ENCODE data around the gene TMOD3. TPM values are rescaled to one million over a fixed set of nuclear protein-coding genes. Genes with fewer than 3 reads are reported as not detected.

Gene TMOD3
- total RNA-seq, 5 donors from 2014 or later (not counting 1 experiment from before 2014, with no cell fraction given): 47.2 to 55.8 (median 53.4) TPM

DNA sequence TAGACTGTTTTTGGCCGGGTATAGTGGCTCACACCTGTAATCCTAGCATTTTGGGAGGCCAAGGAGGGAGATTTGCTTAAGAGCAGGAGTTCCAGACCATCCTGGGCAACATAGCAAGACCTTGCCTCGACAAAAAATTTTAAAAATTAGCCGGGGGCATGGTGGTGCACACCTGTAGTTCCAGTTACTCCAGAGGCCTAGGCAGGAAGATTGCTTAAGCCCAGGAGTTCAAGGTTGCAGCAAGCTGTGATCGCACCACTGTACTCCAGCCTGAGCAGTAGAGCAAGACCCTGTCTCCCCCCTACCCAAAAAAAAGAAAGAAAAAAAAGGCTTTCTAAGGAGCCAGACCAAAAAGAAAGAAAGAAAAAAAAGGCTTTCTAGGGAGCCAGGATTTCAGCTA lies 36.7 kb downstream of the TMOD3 start:
- H3K27ac Mint-ChIP-seq: no peak overlapping the region
- H3K27ac ChIP-seq (ENCODE audit: low read length): no peak overlapping the region
- no peak overlapping the region for H3K4me3 ChIP-seq (ENCODE audit: control insufficient read depth in 1 of 2, extremely low read depth in 1 of 2, low read length in 1 of 2)
- DNase-seq: no peak
- H3K9me3 ChIP-seq: no peaks in the 10 kb centered on the region
- H3K4me3 Mint-ChIP-seq: no peak overlapping the region
- WGBS (ENCODE audit: insufficient coverage): 100% methylated on average over 3 of the region's 4 CpGs
- H3K27me3 Mint-ChIP-seq: no peaks in the 10 kb centered on the region
- peaks cover 8% of the 10 kb centered on the region in 2 experiments for H3K4me1 ChIP-seq (ENCODE audit: control insufficient read depth in 1 of 2, extremely low read depth in 1 of 2, insufficient read depth in 2 of 2, low read length in 2 of 2)
- H3K27me3 ChIP-seq (replicated peaks in 1 of 2; ENCODE audit: control insufficient read depth in 2 of 2, extremely low read depth in 1 of 2, insufficient read depth in 2 of 2, low read length in 1 of 2): no peaks in the 10 kb centered on the region
- peaks cover 54% of the 10 kb centered on the region for H3K36me3 Mint-ChIP-seq
- H3K4me1 Mint-ChIP-seq: peaks cover 33 to 44% (median 34%) of the 10 kb centered on the region in 3 donors
- CTCF ChIA-PET: no interaction called here
- H3K9me3 Mint-ChIP-seq: no peaks in the 10 kb centered on the region
- POLR2A ChIA-PET: interaction anchor here in 1 of 2 donors (0.6 kb wide), 1 partner anchor 23 kb away, joined by 3 read pairs; no protein-coding TSS in a partner anchor
- peaks cover 9 to 72% of the 10 kb centered on the region in 2 donors for H3K36me3 ChIP-seq (ENCODE audit: control insufficient read depth in 2 of 2, extremely low read depth in 1 of 2, insufficient read depth in 1 of 2, low read length in 1 of 2)
- ATAC-seq (replicated peaks in 1 of 4): no peak

GRCh38 chr15:51866751-51867150 lies 37.3 kb downstream of the TMOD3 start:
- peaks cover 58% of the 10 kb centered on the region for H3K36me3 Mint-ChIP-seq
- Histone ChIP-seq H3K4me3 (ENCODE audit: control insufficient read depth in 1 of 2, extremely low read depth in 1 of 2, low read length in 1 of 2) (no peak overlapping the region), H3K9me3 (no peaks in the 10 kb centered on the region), H3K4me1 (ENCODE audit: control insufficient read depth in 1 of 2, extremely low read depth in 1 of 2, insufficient read depth in 2 of 2, low read length in 2 of 2) (peaks cover 3% of the 10 kb centered on the region in 2 experiments), H3K27me3 (replicated peaks in 1 of 2; ENCODE audit: control insufficient read depth in 2 of 2, extremely low read depth in 1 of 2, insufficient read depth in 2 of 2, low read length in 1 of 2) (no peaks in the 10 kb centered on the region), H3K36me3 (ENCODE audit: control insufficient read depth in 2 of 2, extremely low read depth in 1 of 2, insufficient read depth in 1 of 2, low read length in 1 of 2) (peaks cover 9 to 74% of the 10 kb centered on the region in 2 donors), H3K27ac (ENCODE audit: low read length) (no peak overlapping the region)
- no CpG with 5 or more reads among the region's 1 CpG for WGBS (ENCODE audit: insufficient coverage)
- peak overlapping the region in 1 of 2 donors; percentile 30 for H3K27ac Mint-ChIP-seq
- no peak overlapping the region for H3K4me3 Mint-ChIP-seq
- H3K4me1 Mint-ChIP-seq: peaks cover 27 to 38% (median 28%) of the 10 kb centered on the region in 3 donors
- POLR2A ChIA-PET: no interaction called here
- H3K9me3 Mint-ChIP-seq: no peaks in the 10 kb centered on the region
- no peak for DNase-seq
- CTCF ChIA-PET: interaction anchor here in 1 of 2 donors (0.6 kb wide), 1 partner anchor 257 kb away, joined by 3 read pairs; no protein-coding TSS in a partner anchor
- H3K27me3 Mint-ChIP-seq: no peaks in the 10 kb centered on the region
- ATAC-seq (replicated peaks in 1 of 4): no peak

DNA sequence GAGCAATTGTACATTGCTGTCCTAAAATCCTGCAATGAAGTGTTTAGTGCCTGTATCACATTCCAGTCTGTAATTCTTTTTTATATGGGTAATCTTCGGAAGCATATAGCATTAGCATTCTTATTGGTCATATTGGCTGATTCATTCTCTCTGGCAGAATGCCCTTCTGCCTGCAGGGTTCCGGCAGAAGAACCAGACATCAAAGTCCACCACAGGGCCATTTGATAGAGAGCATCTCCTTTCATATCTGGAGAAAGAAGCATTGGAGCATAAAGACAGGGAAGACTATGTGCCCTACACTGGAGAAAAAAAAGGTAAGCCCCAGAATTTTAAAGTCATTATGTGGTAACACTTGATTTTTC lies 39.6 kb downstream of the TMOD3 start:
- Mint-ChIP-seq H3K4me3 (no peak overlapping the region), H3K4me1 (peaks cover 9 to 20% (median 9%) of the 10 kb centered on the region in 3 donors), H3K27ac (no peak overlapping the region), H3K36me3 (peaks cover 58% of the 10 kb centered on the region), H3K27me3 (no peaks in the 10 kb centered on the region), H3K9me3 (no peaks in the 10 kb centered on the region)
- WGBS (ENCODE audit: insufficient coverage): no CpG with 5 or more reads among the region's 2 CpGs
- Histone ChIP-seq H3K9me3 (no peaks in the 10 kb centered on the region), H3K27me3 (replicated peaks in 1 of 2; ENCODE audit: control insufficient read depth in 2 of 2, extremely low read depth in 1 of 2, insufficient read depth in 2 of 2, low read length in 1 of 2) (no peaks in the 10 kb centered on the region), H3K4me3 (ENCODE audit: control insufficient read depth in 1 of 2, extremely low read depth in 1 of 2, low read length in 1 of 2) (no peak overlapping the region), H3K36me3 (ENCODE audit: control insufficient read depth in 2 of 2, extremely low read depth in 1 of 2, insufficient read depth in 1 of 2, low read length in 1 of 2) (peaks cover 9 to 70% of the 10 kb centered on the region in 2 donors), H3K4me1 (ENCODE audit: control insufficient read depth in 1 of 2, extremely low read depth in 1 of 2, insufficient read depth in 2 of 2, low read length in 2 of 2) (no peaks in the 10 kb centered on the region), H3K27ac (ENCODE audit: low read length) (no peak overlapping the region)
- POLR2A ChIA-PET: no interaction called here
- DNase-seq (no peak), ATAC-seq (replicated peaks in 1 of 4) (no peak)
- CTCF ChIA-PET: no interaction called here

DNA sequence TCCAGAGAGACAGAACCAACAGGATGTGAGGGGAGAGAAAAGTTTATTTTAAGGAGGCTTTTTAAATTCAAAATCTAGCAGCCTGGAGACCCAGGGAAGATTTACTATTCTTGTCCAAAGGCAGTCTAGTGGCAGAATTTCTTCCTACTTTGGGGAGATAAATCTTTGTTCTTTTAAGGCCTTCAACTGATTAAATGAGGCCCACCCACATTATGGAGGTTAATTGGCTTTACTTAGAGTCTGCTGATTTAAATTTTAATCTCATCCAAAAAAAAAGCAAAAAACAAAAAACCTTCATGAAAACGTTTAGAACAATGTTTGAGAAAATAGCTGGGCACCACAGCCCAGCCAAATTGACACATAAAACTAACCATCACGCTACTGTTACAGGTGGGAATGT lies 41.3 kb downstream of the TMOD3 start:
- no peaks in the 10 kb centered on the region for H3K9me3 ChIP-seq
- H3K4me3 Mint-ChIP-seq: no peak overlapping the region
- peaks cover 58% of the 10 kb centered on the region for H3K36me3 Mint-ChIP-seq
- peaks cover 1 to 11% (median 6%) of the 10 kb centered on the region in 3 donors for H3K4me1 Mint-ChIP-seq
- no peaks in the 10 kb centered on the region for H3K4me1 ChIP-seq (ENCODE audit: control insufficient read depth in 1 of 2, extremely low read depth in 1 of 2, insufficient read depth in 2 of 2, low read length in 2 of 2)
- H3K4me3 ChIP-seq (ENCODE audit: control insufficient read depth in 1 of 2, extremely low read depth in 1 of 2, low read length in 1 of 2): no peak overlapping the region
- no peaks in the 10 kb centered on the region for H3K9me3 Mint-ChIP-seq
- H3K27me3 Mint-ChIP-seq: no peaks in the 10 kb centered on the region
- no peak for DNase-seq
- no peak for ATAC-seq (replicated peaks in 1 of 4)
- ChIA-PET CTCF (interaction anchor here (1.2 to 1.3 kb wide), 2 partner anchors 18 to 24 kb away, joined by 3 read pairs; no protein-coding TSS in a partner anchor), POLR2A (no interaction called here)
- WGBS (ENCODE audit: insufficient coverage): no CpG with 5 or more reads among the region's 2 CpGs
- H3K27me3 ChIP-seq (replicated peaks in 1 of 2; ENCODE audit: control insufficient read depth in 2 of 2, extremely low read depth in 1 of 2, insufficient read depth in 2 of 2, low read length in 1 of 2): no peaks in the 10 kb centered on the region
- no peak overlapping the region for H3K27ac ChIP-seq (ENCODE audit: low read length)
- no peak overlapping the region for H3K27ac Mint-ChIP-seq
- H3K36me3 ChIP-seq (ENCODE audit: control insufficient read depth in 2 of 2, extremely low read depth in 1 of 2, insufficient read depth in 1 of 2, low read length in 1 of 2): peaks cover 12 to 56% of the 10 kb centered on the region in 2 donors

DNA sequence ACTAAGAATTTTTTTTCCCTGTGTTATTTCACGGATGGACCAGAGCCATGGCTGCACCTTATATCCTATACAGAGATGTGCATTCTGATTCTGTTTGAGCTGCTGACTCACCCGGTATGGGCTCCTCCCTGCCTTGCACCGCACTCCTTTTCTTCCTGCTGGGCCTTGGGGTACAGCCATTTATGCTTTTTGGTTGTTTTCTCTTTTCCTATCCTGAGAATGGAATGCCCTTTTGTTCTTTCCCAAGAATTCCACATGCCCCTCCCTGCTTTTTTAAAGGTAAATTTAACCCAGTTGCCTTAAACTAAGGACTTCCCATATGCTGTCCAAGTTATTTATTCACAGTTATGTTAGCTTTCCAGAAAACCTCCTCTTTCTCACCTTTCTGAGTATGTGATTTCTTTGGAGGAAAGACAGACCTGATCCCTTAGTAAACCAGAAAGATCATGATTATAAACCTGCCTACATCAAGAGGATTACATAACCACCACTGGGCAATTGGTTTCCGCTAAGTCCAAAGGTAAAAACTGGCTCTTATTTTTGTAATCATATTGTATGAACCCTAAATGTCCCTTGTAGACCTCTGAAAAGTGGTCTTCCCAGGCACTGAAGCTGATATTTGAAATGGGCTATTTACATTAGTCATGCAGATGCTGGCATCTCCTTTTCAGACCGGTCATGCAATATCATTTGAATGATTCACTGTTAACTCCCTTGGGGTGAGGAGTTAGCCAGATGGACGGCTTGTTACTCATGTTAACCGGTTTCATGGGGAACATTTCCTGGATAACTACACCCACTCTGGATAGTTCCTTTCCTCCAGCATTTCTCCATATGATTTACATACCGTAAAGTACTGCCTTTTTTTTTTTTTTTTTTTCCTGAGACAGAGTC lies 45.5 kb downstream of the TMOD3 start:
- Histone ChIP-seq H3K27me3 (replicated peaks in 1 of 2; ENCODE audit: control insufficient read depth in 2 of 2, extremely low read depth in 1 of 2, insufficient read depth in 2 of 2, low read length in 1 of 2) (no peaks in the 10 kb centered on the region), H3K27ac (ENCODE audit: low read length) (no peak overlapping the region), H3K4me1 (ENCODE audit: control insufficient read depth in 1 of 2, extremely low read depth in 1 of 2, insufficient read depth in 2 of 2, low read length in 2 of 2) (peaks cover 4% of the 10 kb centered on the region in 2 experiments), H3K9me3 (no peaks in the 10 kb centered on the region), H3K36me3 (ENCODE audit: control insufficient read depth in 2 of 2, extremely low read depth in 1 of 2, insufficient read depth in 1 of 2, low read length in 1 of 2) (peaks cover 6 to 29% of the 10 kb centered on the region in 2 donors), H3K4me3 (ENCODE audit: control insufficient read depth in 1 of 2, extremely low read depth in 1 of 2, low read length in 1 of 2) (no peak overlapping the region)
- Mint-ChIP-seq H3K9me3 (no peaks in the 10 kb centered on the region), H3K4me3 (no peak overlapping the region), H3K27ac (peak overlapping the region in 1 of 2 donors; percentile 41), H3K36me3 (peaks cover 47% of the 10 kb centered on the region), H3K27me3 (no peaks in the 10 kb centered on the region), H3K4me1 (peaks cover 11 to 34% (median 23%) of the 10 kb centered on the region in 3 donors)
- POLR2A ChIA-PET: no interaction called here
- ATAC-seq (replicated peaks in 1 of 4) (no peak), DNase-seq (no peak)
- WGBS (ENCODE audit: insufficient coverage): 100% methylated on average over 2 of the region's 8 CpGs
- CTCF ChIA-PET: no interaction called here

DNA sequence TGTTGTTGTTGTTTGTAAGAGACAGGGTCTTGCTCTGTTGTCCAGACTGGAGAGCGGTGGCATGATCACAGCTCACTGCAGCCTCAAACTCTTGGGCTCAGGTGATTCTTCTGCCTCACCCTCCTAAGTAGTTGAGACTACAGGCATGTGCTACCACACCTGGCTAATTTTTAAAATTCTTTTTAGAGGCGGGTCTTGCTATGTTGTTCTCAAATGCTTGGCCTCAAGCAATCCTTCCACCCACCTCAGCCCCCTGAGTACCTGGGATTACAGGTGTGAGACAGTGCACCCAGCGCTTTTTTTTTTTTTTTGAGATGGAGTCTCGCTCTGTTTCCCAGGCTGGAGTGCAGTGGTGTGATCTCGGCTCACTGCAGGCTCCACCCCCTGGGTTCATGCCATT lies 46.7 kb downstream of the TMOD3 start:
- 100% methylated on average over 1 of the region's 5 CpGs for WGBS (ENCODE audit: insufficient coverage)
- peaks cover 3 to 17% of the 10 kb centered on the region in 2 donors for H3K36me3 ChIP-seq (ENCODE audit: control insufficient read depth in 2 of 2, extremely low read depth in 1 of 2, insufficient read depth in 1 of 2, low read length in 1 of 2)
- H3K9me3 ChIP-seq: no peaks in the 10 kb centered on the region
- H3K4me1 ChIP-seq (ENCODE audit: control insufficient read depth in 1 of 2, extremely low read depth in 1 of 2, insufficient read depth in 2 of 2, low read length in 2 of 2): peaks cover 4% of the 10 kb centered on the region in 2 experiments
- Mint-ChIP-seq H3K9me3 (no peaks in the 10 kb centered on the region), H3K27me3 (no peaks in the 10 kb centered on the region), H3K27ac (no peak overlapping the region), H3K36me3 (peaks cover 50% of the 10 kb centered on the region), H3K4me1 (peaks cover 18 to 40% (median 26%) of the 10 kb centered on the region in 3 donors), H3K4me3 (no peak overlapping the region)
- ChIA-PET POLR2A (no interaction called here), CTCF (no interaction called here)
- H3K27me3 ChIP-seq (replicated peaks in 1 of 2; ENCODE audit: control insufficient read depth in 2 of 2, extremely low read depth in 1 of 2, insufficient read depth in 2 of 2, low read length in 1 of 2): no peaks in the 10 kb centered on the region
- H3K4me3 ChIP-seq (ENCODE audit: control insufficient read depth in 1 of 2, extremely low read depth in 1 of 2, low read length in 1 of 2): no peak overlapping the region
- no peak overlapping the region for H3K27ac ChIP-seq (ENCODE audit: low read length)
- ATAC-seq (replicated peaks in 1 of 4) (no peak), DNase-seq (no peak)
